GM12878 (cell line): Measurements from ENCODE around the gene CCDC9. TPM values are rescaled to one million over a fixed set of nuclear protein-coding genes. Genes with fewer than 3 reads are reported as not detected.

Experiments
- ATAC-seq: fragments of 200-7000 bp; cut with Tn5 transposase; 3 replicates; pipeline ENCODE4 v1.9.1; 2020; ENCODE audit warnings: mild to moderate bottlenecking, moderate library complexity
- BruUV-seq: library from RNA; stranded (reverse); fragments of 400-500 nt; replicated peaks from 2 replicates; lab custom pipeline; 2021; lab: Mats Ljungman, UMichigan
- CTCF ChIA-PET: fragments of 300-600 bp; sonication (Branson Sonifier 250); formaldehyde crosslinking; extraction: SDS; loops from one replicate; lab custom pipeline; 2021; ENCODE audit warnings: inconsistent platforms; lab: Yijun Ruan, JAX
- POLR2A ChIA-PET: fragments of 350-600 bp; formaldehyde crosslinking; extraction: SDS; loops from one replicate; lab custom pipeline; 2021; ENCODE audit warnings: inconsistent platforms; lab: Charles Lee
- RAD21 ChIA-PET: fragments of 300-600 bp; sonication (Branson Sonifier 250); formaldehyde crosslinking; loops from one replicate; lab custom pipeline; 2023; ENCODE audit warnings: antibody characterized with exemption; ENCODE audit not compliant: unreplicated experiment; lab: Charles Lee
- SMC1A ChIA-PET: fragments of 300-600 bp; sonication (Branson Sonifier 250); formaldehyde crosslinking; loops from one replicate; lab custom pipeline; 2023; ENCODE audit not compliant: unreplicated experiment, uncharacterized antibody; lab: Charles Lee
- DNase-seq: peaks from one replicate; pipeline ENCODE4 v3.0.0-alpha.2; 2011; ENCODE audit warnings: low read depth, low spot score
- FAIRE-seq: peaks from 3 replicates; lab custom pipeline; 2011; peaks lifted over from hg19 to GRCh38; lab: Jason Lieb, UNC
- H2AFZ ChIP-seq: 2 replicates; pipeline ENCODE4 v1.6.0; 2011; ENCODE audit warnings: low read depth, low read length, control low read depth; ENCODE audit not compliant: control insufficient read depth
- H3K27ac ChIP-seq: 2 replicates; pipeline ENCODE4 v1.5.1; 2011; ENCODE audit warnings: control low read depth; ENCODE audit not compliant: control insufficient read depth, insufficient read depth
- H3K27me3 ChIP-seq, 2 experiments: replicated peaks in 1 of 2; 2 replicates each; pipeline versions ENCODE4 v1.6.0 to v1.6.1; 2011; ENCODE audit warnings: low read length in 1 of 2; ENCODE audit not compliant: control insufficient read depth in 2 of 2, insufficient read depth in 2 of 2
- H3K36me3 ChIP-seq, 2 experiments: 2 replicates each; pipeline ENCODE4 v1.5.1; 2011; ENCODE audit warnings: low read length in 1 of 2; ENCODE audit not compliant: control insufficient read depth in 2 of 2, insufficient read depth in 2 of 2
- H3K4me1 ChIP-seq: 2 replicates; pipeline ENCODE4 v1.6.1; 2011; ENCODE audit warnings: mild to moderate bottlenecking, low read length, moderate library complexity, mixed read lengths; ENCODE audit not compliant: control insufficient read depth, insufficient read depth
- H3K4me2 ChIP-seq: 2 replicates; pipeline ENCODE4 v1.6.0; 2011; ENCODE audit warnings: control low read depth; ENCODE audit not compliant: control insufficient read depth, insufficient read depth
- H3K4me3 ChIP-seq: fragments of 200-600 bp; sonication (generic); 2 replicates; pipeline ENCODE4 v1.5.1; 2016
- H3K79me2 ChIP-seq: 2 replicates; pipeline ENCODE4 v1.6.0; 2011; ENCODE audit warnings: low read length; ENCODE audit not compliant: control insufficient read depth, insufficient read depth
- H3K9ac ChIP-seq: 2 replicates; pipeline ENCODE4 v1.8.0; 2011; ENCODE audit warnings: low read length, control low read depth, mixed read lengths; ENCODE audit not compliant: control insufficient read depth, insufficient read depth
- H3K9me3 ChIP-seq: replicated peaks from 3 replicates; pipeline ENCODE4 v1.5.1; 2011; ENCODE audit warnings: mild to moderate bottlenecking, low read length; ENCODE audit not compliant: control insufficient read depth, insufficient read depth
- H4K20me1 ChIP-seq: 2 replicates; pipeline ENCODE4 v1.6.0; 2011; ENCODE audit not compliant: control insufficient read depth, insufficient read depth
- BCL3 ChIP-seq: IDR thresholded peaks from 2 replicates; pipeline ENCODE4 v1.6.1; 2011; ENCODE audit warnings: borderline replicate concordance, low read depth, mild to moderate bottlenecking, moderate library complexity, low read length; ENCODE audit not compliant: insufficient read depth, poor library complexity, severe bottlenecking
- BMI1 ChIP-seq: fragments of 450-650 bp; IDR thresholded peaks from 2 replicates; pipeline ENCODE4 v1.6.1; 2016; ENCODE audit warnings: mild to moderate bottlenecking, moderate library complexity, borderline replicate concordance
- ETV6 ChIP-seq, 2 experiments: fragments of 450-650 bp in 1 of 2; IDR thresholded peaks in 1 of 2; conservative IDR thresholded peaks in 1 of 2; 2 replicates each; pipeline ENCODE4 v1.6.1; 2014; ENCODE audit warnings: antibody characterized with exemption in 1 of 2, borderline replicate concordance in 1 of 2, low read depth in 1 of 2, mild to moderate bottlenecking in 1 of 2, moderate library complexity in 1 of 2
- MAX ChIP-seq: IDR thresholded peaks from 2 replicates; pipeline ENCODE4 v1.6.1; 2012; ENCODE audit warnings: low read depth, low read length, improper control_type of control experiment
- MEF2A ChIP-seq: IDR thresholded peaks from 2 replicates; pipeline ENCODE4 v1.6.1; 2011; ENCODE audit warnings: low read depth, mild to moderate bottlenecking, low read length, moderate library complexity; ENCODE audit not compliant: insufficient read depth
- MEF2B ChIP-seq: fragments of 450-650 bp; IDR thresholded peaks from 2 replicates; pipeline ENCODE4 v1.6.1; 2018; ENCODE audit warnings: mild to moderate bottlenecking, moderate library complexity; ENCODE audit not compliant: partially characterized antibody, poor library complexity, severe bottlenecking
- MTA2 ChIP-seq: fragments of 450-650 bp; IDR thresholded peaks from 2 replicates; pipeline ENCODE4 v1.6.1; 2016; ENCODE audit warnings: low read depth, mild to moderate bottlenecking, moderate library complexity
- NBN ChIP-seq: fragments of 450-650 bp; IDR thresholded peaks from 2 replicates; pipeline ENCODE4 v1.6.1; 2016
- SKIL ChIP-seq: fragments of 450-650 bp; IDR thresholded peaks from 2 replicates; pipeline ENCODE4 v1.6.1; 2017; ENCODE audit warnings: mild to moderate bottlenecking, low read depth, inconsistent platforms; ENCODE audit not compliant: poor library complexity, severe bottlenecking
- SMAD1 ChIP-seq: fragments of 450-650 bp; IDR thresholded peaks from 2 replicates; pipeline ENCODE4 v1.6.1; 2018; ENCODE audit warnings: mild to moderate bottlenecking, low read depth; ENCODE audit not compliant: partially characterized antibody
- STAT3 ChIP-seq: IDR thresholded peaks from 2 replicates; pipeline ENCODE4 v1.6.1; 2011; ENCODE audit warnings: low read depth, low read length, improper control_type of control experiment
- WGBS: methylation state at CpG from one replicate; pipeline ENCODE4 v1.1.6; 2016; ENCODE audit warnings: low lambda C conversion rate; ENCODE audit not compliant: insufficient replicate concordance, insufficient coverage; ENCODE audit errors: missing lambda C conversion rate; 5-methylcytosine and 5-hydroxymethylcytosine counted together
- in situ Hi-C: fragments of 300-500 bp; cut with MboI; formaldehyde crosslinking; loops from 9 replicates; pipeline ENCODE4 v1.14.3; 2018; ENCODE audit warnings: mixed read lengths
- intact Hi-C: fragments of 100-400 bp; cut with micrococcal nuclease; formaldehyde crosslinking; loops from one replicate; pipeline ENCODE4 v1.14.2; 2022; ENCODE audit not compliant: unreplicated experiment
- polyA plus RNA-seq, 11 experiments: library from polyadenylated mRNA; depleted of rRNA in 4 of 11; unstranded in 6 of 11; stranded (reverse) in 5 of 11; fragments of >200 nt; fragmentation: Nextera tagmentation in 4 of 11; fragmentation: Illumina TruSeq in 1 of 11; extraction: Ambion mirVana in 4 of 11; extraction: Trizol in 1 of 11; gene quantifications; 1 replicate in 1 of 11; 2 replicates in 10 of 11; pipeline versions ENCODE4 v1.2.1 to v1.2.3, GENCODE V29; 2011 to 2016; ENCODE audit warnings: inconsistent platforms in 2 of 11, missing spikeins in 2 of 11, low read depth in 1 of 11
- total RNA-seq, 4 experiments: library from RNA; depleted of rRNA in 3 of 4; stranded (reverse); fragments of >200 nt in 3 of 4; fragmentation: Illumina TruSeq in 1 of 4; extraction: Trizol in 1 of 4; gene quantifications; 2 replicates each; pipeline versions ENCODE4 v1.2.1 to v1.2.3, GENCODE V29; 2013 to 2021
- TF ChIP-seq, protein P1 (sequence below): fragments of 450-650 bp; IDR thresholded peaks from 2 replicates; pipeline ENCODE4 v1.6.1; 2017; ENCODE audit warnings: mild to moderate bottlenecking

Gene CCDC9
- total and polyA plus RNA-seq, 10 of the 15 experiments (the other 5 are each of a cell fraction or from before 2014, with no cell fraction given), result 0.18 to 17.5 (median 7.1) TPM; not detected in 1

DNA sequence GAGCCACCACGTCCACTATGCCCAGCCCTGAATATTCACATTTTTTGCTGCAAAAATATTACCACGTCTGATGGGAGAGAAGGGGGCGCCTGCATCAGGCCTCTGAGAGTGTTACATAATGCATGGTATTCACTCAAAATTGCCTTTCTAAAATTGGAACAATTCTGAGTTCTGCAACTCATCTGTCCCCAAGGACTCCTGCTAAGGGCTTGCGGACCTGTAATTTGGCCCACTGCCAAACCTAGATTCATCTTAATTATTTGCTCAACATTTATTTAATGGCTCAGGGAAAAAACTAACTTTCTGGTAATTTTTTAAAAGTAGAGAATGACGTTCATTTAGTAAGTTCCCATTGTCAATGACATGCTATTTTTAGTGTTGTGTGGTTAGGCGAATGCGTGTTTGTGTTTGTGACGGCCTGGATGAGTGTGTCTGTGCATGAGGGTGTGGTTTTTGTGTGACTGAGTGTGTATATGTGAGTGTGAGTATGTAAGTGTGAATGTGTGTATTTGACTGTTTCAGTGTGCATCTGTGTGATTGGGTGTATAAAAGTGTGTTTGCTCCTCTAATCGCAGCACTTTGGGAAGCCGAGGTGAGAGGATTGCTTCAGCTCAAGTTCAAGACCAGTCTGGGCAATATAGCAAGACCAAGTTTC, 27.2 kb downstream of the CCDC9 start:
- RAD21 ChIA-PET, result no interaction called here
- BruUV-seq, result no TSS peak

More for the DNA sequence above, 27.2 kb downstream of the CCDC9 start:
- H2AFZ ChIP-seq, result no peak overlapping the region
- no peak for ATAC-seq
- no peak overlapping the region for H3K9ac ChIP-seq
- FAIRE-seq, result peak; percentile 44
- no peaks in the 10 kb centered on the region for H3K27me3 ChIP-seq
- no peak overlapping the region for H3K4me3 ChIP-seq
- in situ Hi-C loops, result no loop called here
- peaks cover 7% of the 10 kb centered on the region for H3K4me1 ChIP-seq
- H4K20me1 ChIP-seq, result no peaks in the 10 kb centered on the region
- no peak overlapping the region for H3K27ac ChIP-seq
- no peak overlapping the region for H3K4me2 ChIP-seq
- no peaks in the 10 kb centered on the region for H3K36me3 ChIP-seq
- H3K79me2 ChIP-seq, result no peaks in the 10 kb centered on the region
- SMC1A ChIA-PET, result interaction anchor here (1.3 to 2.2 kb wide), 3 partner anchors 8 to 145 kb away, joined by 4 to 9 read pairs (median 6); partner anchors contain the start of gene INAFM1
- intact Hi-C loops, result loop anchor here (1.0 to 10.0 kb wide), 3 partner anchors 144 to 421 kb away; partner anchors contain the start of gene NAPA
- WGBS, result 17% methylated on average over 10 of the region's 10 CpGs
- POLR2A ChIA-PET, result no interaction called here
- DNase-seq, result no peak
- CTCF ChIA-PET, result interaction anchor here (1.7 to 3.5 kb wide), 4 partner anchors 8 to 145 kb away, joined by 6 to 28 read pairs (median 20); partner anchors contain the start of genes DHX34 and INAFM1
- no peaks in the 10 kb centered on the region for H3K9me3 ChIP-seq
- TF ChIP-seq SMAD1 (peak; percentile 96), ETV6 (conservative IDR thresholded peaks at IDR 0.05 in 1 of 2, IDR thresholded peaks at IDR 0.05 in 1 of 2; ENCODE audit: borderline replicate concordance in 1 of 2, low read depth in 1 of 2) (no peak), NBN (0 out of 2 replicates have a peak, but pooled peaks have one; percentile 61), MTA2 (peak; percentile 59; the same call in 1 of the 2 replicates), MEF2A (no peak), MEF2B (peak; percentile 81), BMI1 (no peak), SKIL (peak; percentile 34), STAT3 (no peak), BCL3 (peak; percentile 20), MAX (no peak)
- TF ChIP-seq, protein P1, sequence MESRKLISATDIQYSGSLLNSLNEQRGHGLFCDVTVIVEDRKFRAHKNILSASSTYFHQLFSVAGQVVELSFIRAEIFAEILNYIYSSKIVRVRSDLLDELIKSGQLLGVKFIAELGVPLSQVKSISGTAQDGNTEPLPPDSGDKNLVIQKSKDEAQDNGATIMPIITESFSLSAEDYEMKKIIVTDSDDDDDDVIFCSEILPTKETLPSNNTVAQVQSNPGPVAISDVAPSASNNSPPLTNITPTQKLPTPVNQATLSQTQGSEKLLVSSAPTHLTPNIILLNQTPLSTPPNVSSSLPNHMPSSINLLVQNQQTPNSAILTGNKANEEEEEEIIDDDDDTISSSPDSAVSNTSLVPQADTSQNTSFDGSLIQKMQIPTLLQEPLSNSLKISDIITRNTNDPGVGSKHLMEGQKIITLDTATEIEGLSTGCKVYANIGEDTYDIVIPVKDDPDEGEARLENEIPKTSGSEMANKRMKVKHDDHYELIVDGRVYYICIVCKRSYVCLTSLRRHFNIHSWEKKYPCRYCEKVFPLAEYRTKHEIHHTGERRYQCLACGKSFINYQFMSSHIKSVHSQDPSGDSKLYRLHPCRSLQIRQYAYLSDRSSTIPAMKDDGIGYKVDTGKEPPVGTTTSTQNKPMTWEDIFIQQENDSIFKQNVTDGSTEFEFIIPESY, result no peak
